ENCODE results near the gene PPP2R3B. TPM values are rescaled to one million over a fixed set of nuclear protein-coding genes. Genes with fewer than 3 reads are reported as not detected.
A peak's percentile ranks its signal among the peaks of the same experiment; 100 is the strongest.

Gene PPP2R3B
- total RNA-seq, 1 donor from 2014 or later: 65.2 TPM

- Mint-ChIP-seq H3K4me1 (no peaks in the 10 kb centered on the region), H3K27me3 (ENCODE audit: low read depth) (no peaks in the 10 kb centered on the region), H3K9me3 (peaks cover 5% of the 10 kb centered on the region), H3K36me3 (peaks cover 45% of the 10 kb centered on the region), H3K4me3 (no peak overlapping the region), H3K27ac (no peak overlapping the region)
- no peak for TF ChIP-seq CTCF (IDR thresholded peaks at IDR 0.05; ENCODE audit: unreplicated experiment)
- DNase-seq (ENCODE audit: low spot score in 2 of 2, unreplicated experiment in 2 of 2): peak; percentile 17 to 21
These were observed 45.1 kb downstream of the PPP2R3B start for GRCh38 chrX:341541-342101.

DNA sequence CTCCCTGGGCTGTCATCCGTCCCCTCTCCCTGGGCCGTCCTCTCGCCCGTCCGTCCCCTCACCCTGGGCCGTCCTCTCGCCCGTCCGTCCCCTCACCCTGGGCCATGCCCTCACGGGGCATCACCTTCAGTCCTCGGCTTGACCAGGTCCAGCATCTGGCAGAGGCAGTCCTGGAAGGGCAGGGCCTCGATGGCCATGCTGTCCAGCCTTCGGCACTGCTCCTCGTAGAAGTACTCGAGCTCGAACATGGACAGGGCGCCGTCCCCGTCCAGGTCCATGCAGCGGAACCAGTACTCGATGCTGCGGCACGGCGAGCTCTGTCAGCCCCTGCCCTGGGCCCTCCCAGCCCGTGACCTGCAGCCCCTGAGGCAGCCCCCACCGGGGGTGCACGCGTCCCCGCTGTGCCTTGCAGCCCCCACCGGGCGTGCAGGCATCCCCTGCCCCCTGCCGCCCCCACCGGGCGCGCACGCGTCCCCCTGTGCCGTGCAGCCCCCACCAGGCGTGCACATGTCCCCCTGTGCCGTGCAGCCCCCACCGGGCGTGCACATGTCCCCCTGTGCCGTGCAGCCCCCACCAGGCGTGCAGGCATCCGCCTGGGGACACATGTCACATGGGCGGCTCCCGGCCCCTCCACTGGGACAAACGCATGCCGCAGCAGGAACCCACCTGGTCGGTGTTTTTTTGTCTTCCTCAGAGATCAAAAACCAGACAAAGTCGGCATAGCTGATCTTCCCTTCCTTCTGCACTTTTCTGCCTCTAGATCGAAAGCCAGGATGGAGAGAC lies 45.9 kb downstream of the PPP2R3B start:
- peak in 1 of 2 experiments; percentile 13 for DNase-seq (ENCODE audit: low spot score in 2 of 2, unreplicated experiment in 2 of 2)

DNA sequence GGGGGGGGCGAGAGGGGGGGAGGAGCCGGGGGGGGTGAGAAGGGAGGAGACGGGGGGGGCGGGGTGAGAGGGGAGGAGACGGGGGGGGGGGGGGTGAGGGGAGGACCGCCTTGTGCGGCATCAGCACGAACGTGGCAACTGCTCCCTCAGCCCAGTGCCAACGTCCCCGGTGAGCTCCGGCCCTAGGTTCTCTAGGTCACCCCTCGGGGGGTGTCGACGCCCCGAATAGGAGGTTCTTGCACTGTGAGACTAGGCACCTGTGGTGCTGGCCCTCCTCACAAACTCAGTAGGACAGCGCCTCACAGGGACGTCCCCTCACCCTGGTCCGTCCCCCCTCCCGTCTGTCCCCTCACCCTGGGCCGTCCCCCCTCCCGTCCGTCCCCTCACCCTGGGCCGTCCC lies 46.6 kb downstream of the PPP2R3B start:
- H3K36me3 Mint-ChIP-seq: peaks cover 54% of the 10 kb centered on the region
- H3K27me3 Mint-ChIP-seq (ENCODE audit: low read depth): no peaks in the 10 kb centered on the region
- H3K4me1 Mint-ChIP-seq: no peaks in the 10 kb centered on the region
- H3K27ac Mint-ChIP-seq: no peak overlapping the region
- H3K4me3 Mint-ChIP-seq: no peak overlapping the region
- peaks cover 10% of the 10 kb centered on the region for H3K9me3 Mint-ChIP-seq
- peak in 1 of 2 experiments; percentile 0 for DNase-seq (ENCODE audit: low spot score in 2 of 2, unreplicated experiment in 2 of 2)
- TF ChIP-seq CTCF (IDR thresholded peaks at IDR 0.05; ENCODE audit: unreplicated experiment): no peak

More for the DNA sequence above, 45.9 kb downstream of the PPP2R3B start:
- Mint-ChIP-seq H3K27ac (no peak overlapping the region), H3K4me1 (no peaks in the 10 kb centered on the region), H3K36me3 (peaks cover 52% of the 10 kb centered on the region), H3K9me3 (peaks cover 10% of the 10 kb centered on the region), H3K27me3 (ENCODE audit: low read depth) (no peaks in the 10 kb centered on the region), H3K4me3 (no peak overlapping the region)
- TF ChIP-seq CTCF (IDR thresholded peaks at IDR 0.05; ENCODE audit: unreplicated experiment): no peak

DNA sequence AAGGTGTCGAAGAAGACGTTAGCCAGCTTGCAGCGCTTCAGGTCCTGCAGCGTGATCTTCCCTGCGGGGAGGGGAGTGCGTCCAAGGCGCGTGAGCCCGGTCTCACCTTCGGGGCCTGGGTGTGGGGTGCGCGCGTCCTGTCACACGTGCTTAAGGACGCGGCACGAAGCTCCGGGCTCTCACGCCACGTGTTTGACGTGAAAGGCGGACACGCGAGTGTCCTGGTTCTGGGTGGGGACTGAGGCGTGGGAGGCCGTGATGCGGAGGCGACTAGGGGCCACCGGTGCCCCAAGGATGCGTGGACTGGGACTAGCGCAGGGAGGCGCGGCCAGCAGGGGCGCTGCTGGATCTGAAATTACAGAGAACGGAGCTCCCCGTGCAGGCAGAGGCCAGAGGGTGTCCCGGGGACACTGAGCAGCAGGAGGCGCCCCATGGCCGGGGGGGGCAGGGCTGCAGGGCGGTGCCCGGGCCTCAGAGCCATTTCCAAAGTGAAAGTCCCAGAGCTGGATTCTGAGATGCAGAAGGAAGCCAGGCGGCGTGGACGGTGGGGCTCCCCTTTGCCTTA lies 47.8 kb downstream of the PPP2R3B start:
- Mint-ChIP-seq H3K4me3 (no peak overlapping the region), H3K27ac (no peak overlapping the region), H3K27me3 (ENCODE audit: low read depth) (no peaks in the 10 kb centered on the region), H3K36me3 (peaks cover 50% of the 10 kb centered on the region), H3K9me3 (peaks cover 10% of the 10 kb centered on the region), H3K4me1 (no peaks in the 10 kb centered on the region)
- no peak for TF ChIP-seq CTCF (IDR thresholded peaks at IDR 0.05; ENCODE audit: unreplicated experiment)
- DNase-seq (ENCODE audit: low spot score in 2 of 2, unreplicated experiment in 2 of 2): peak in 1 of 2 experiments; percentile 15

GRCh38 chrX:338281-338835 lies 48.3 kb downstream of the PPP2R3B start:
- DNase-seq (ENCODE audit: low spot score in 2 of 2, unreplicated experiment in 2 of 2): peak in 1 of 2 experiments; percentile 18
- Mint-ChIP-seq H3K36me3 (peaks cover 50% of the 10 kb centered on the region), H3K4me1 (no peaks in the 10 kb centered on the region), H3K4me3 (no peak overlapping the region), H3K9me3 (peaks cover 10% of the 10 kb centered on the region), H3K27me3 (ENCODE audit: low read depth) (no peaks in the 10 kb centered on the region), H3K27ac (no peak overlapping the region)
- TF ChIP-seq CTCF (IDR thresholded peaks at IDR 0.05; ENCODE audit: unreplicated experiment): no peak
